Hepatocyte (in vitro differentiated cells): ENCODE results near the gene KRT26.

Source experiments
- EZH2 ChIP-seq: fragments of 200-600 bp; sonication (generic); IDR thresholded peaks from 2 replicates; pipeline ENCODE4 v1.6.1; 2016; ENCODE audit warnings: antibody characterized with exemption, mild to moderate bottlenecking, borderline replicate concordance
- TF ChIP-seq, protein P1 (sequence below): fragments of 200-600 bp; sonication (generic); IDR thresholded peaks from 2 replicates; pipeline ENCODE4 v1.5.1; 2016; ENCODE audit warnings: antibody characterized with exemption, mild to moderate bottlenecking; ENCODE audit not compliant: poor library complexity

DNA sequence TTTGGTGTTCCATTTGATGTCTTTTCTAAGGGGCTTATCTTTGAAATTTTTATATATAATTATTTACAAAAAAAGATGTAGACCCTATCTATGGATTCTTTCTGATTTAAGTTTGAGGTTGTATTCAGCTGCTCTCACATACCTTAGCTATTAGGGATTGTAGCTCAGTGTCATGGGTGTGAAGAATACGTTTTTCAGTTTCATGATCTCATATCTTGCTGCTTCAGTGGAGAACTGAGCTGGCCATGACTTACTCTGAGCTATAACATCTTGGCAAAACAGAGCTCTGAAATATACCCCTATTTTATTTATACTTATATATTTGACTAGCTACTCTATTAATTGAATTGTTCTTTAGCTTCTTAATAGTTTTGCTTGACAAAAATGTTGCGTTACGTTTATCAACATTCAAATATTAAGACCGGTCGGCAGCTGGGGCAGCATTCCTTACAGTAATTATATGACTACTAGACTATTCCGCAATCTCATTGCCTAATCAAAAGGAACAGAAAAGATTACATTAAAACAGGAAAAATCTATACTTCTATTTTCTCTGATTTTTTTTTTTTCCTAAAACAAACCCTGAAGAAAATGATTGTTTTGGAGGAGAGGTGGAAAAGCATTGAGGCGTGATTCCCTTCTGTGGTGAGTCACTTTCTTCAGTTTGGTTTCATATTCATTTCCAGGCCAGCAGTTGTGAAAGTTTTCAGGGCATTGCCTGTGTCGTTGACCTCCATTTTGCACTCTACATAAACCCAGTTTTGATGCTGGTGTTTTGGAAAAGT is 44.4 kb downstream of the KRT26 start:
- TF ChIP-seq, protein P1, sequence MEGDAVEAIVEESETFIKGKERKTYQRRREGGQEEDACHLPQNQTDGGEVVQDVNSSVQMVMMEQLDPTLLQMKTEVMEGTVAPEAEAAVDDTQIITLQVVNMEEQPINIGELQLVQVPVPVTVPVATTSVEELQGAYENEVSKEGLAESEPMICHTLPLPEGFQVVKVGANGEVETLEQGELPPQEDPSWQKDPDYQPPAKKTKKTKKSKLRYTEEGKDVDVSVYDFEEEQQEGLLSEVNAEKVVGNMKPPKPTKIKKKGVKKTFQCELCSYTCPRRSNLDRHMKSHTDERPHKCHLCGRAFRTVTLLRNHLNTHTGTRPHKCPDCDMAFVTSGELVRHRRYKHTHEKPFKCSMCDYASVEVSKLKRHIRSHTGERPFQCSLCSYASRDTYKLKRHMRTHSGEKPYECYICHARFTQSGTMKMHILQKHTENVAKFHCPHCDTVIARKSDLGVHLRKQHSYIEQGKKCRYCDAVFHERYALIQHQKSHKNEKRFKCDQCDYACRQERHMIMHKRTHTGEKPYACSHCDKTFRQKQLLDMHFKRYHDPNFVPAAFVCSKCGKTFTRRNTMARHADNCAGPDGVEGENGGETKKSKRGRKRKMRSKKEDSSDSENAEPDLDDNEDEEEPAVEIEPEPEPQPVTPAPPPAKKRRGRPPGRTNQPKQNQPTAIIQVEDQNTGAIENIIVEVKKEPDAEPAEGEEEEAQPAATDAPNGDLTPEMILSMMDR: no peak
- TF ChIP-seq EZH2: no peak
